Keratinocyte (primary cell): ENCODE measurements around the gene AK2. TPM values are rescaled to one million over a fixed set of nuclear protein-coding genes. Genes with fewer than 3 reads are reported as not detected.

Source experiments
- DNase-seq: peaks from one replicate; pipeline ENCODE4 v3.0.0-alpha.2; 2011; ENCODE audit warnings: low read depth, missing footprints, low spot score
- FAIRE-seq: peaks from 2 replicates; lab custom pipeline; 2011; peaks lifted over from hg19 to GRCh38; lab: Jason Lieb, UNC
- H2AFZ ChIP-seq: 2 replicates; pipeline ENCODE4 v1.6.0; 2012; ENCODE audit warnings: low read length, control low read depth, inconsistent platforms; ENCODE audit not compliant: control insufficient read depth
- H3K27ac ChIP-seq: 2 replicates; pipeline ENCODE4 v1.5.1; 2011; ENCODE audit warnings: low read length; ENCODE audit not compliant: control insufficient read depth, insufficient read depth
- H3K27me3 ChIP-seq: 3 replicates; pipeline ENCODE4 v1.6.0; 2011; ENCODE audit warnings: low read length; ENCODE audit not compliant: control insufficient read depth, insufficient read depth; ENCODE audit errors: extremely low read depth
- H3K36me3 ChIP-seq, 2 experiments: 2 replicates in 1 of 2; 3 replicates in 1 of 2; pipeline ENCODE4 v1.5.1; 2011; ENCODE audit warnings: low read length in 2 of 2, mild to moderate bottlenecking in 1 of 2; ENCODE audit not compliant: control insufficient read depth in 2 of 2, insufficient read depth in 2 of 2; ENCODE audit errors: extremely low read depth in 1 of 2
- H3K4me1 ChIP-seq: 3 replicates; pipeline ENCODE4 v1.5.1; 2011; ENCODE audit warnings: low read length; ENCODE audit not compliant: control insufficient read depth, insufficient read depth; ENCODE audit errors: extremely low read depth
- H3K4me2 ChIP-seq: 3 replicates; pipeline ENCODE4 v1.6.0; 2011; ENCODE audit warnings: low read depth, low read length; ENCODE audit not compliant: control insufficient read depth, insufficient read depth; ENCODE audit errors: extremely low read depth
- H3K4me3 ChIP-seq, 3 experiments: fragments of 200-600 bp in 1 of 3; sonication (generic) in 1 of 3; 2 replicates in 2 of 3; 3 replicates in 1 of 3; pipeline ENCODE4 v1.5.1; 2011 to 2016; ENCODE audit warnings: low read length in 3 of 3, mild to moderate bottlenecking in 3 of 3, control low read depth in 2 of 3, inconsistent platforms in 1 of 3, low read depth in 1 of 3, mixed read lengths in 1 of 3, mixed run types in 1 of 3, moderate library complexity in 1 of 3; ENCODE audit not compliant: control insufficient read depth in 2 of 3, insufficient read depth in 2 of 3; ENCODE audit errors: extremely low read depth in 1 of 3
- H3K79me2 ChIP-seq: 2 replicates; pipeline ENCODE4 v1.6.0; 2012; ENCODE audit warnings: low read length; ENCODE audit not compliant: control insufficient read depth, insufficient read depth
- H3K9ac ChIP-seq: 3 replicates; pipeline ENCODE4 v1.6.0; 2011; ENCODE audit warnings: low read length; ENCODE audit not compliant: control insufficient read depth, insufficient read depth; ENCODE audit errors: extremely low read depth
- H3K9me1 ChIP-seq: 3 replicates; pipeline ENCODE4 v1.6.0; 2011; ENCODE audit warnings: low read length; ENCODE audit not compliant: control insufficient read depth, insufficient read depth; ENCODE audit errors: extremely low read depth
- H3K9me3 ChIP-seq: 2 replicates; pipeline ENCODE4 v1.5.1; 2012; ENCODE audit warnings: low read depth, low read length; ENCODE audit not compliant: control insufficient read depth
- H4K20me1 ChIP-seq: 3 replicates; pipeline ENCODE4 v1.6.0; 2011; ENCODE audit warnings: low read length; ENCODE audit not compliant: control insufficient read depth, insufficient read depth; ENCODE audit errors: extremely low read depth
- CTCF ChIP-seq, 3 experiments: IDR thresholded peaks in 1 of 3; conservative IDR thresholded peaks in 1 of 3; optimal IDR thresholded peaks in 1 of 3; 2 replicates in 2 of 3; 3 replicates in 1 of 3; pipeline versions ENCODE3 to v1.5.1; 2011; ENCODE audit warnings: low read length in 3 of 3, mild to moderate bottlenecking in 3 of 3, moderate library complexity in 2 of 3, control low read depth in 1 of 3, inconsistent platforms in 1 of 3; ENCODE audit not compliant: insufficient read depth in 2 of 3; ENCODE audit errors: extremely low read depth in 1 of 3
- EZH2 ChIP-seq: IDR thresholded peaks from one replicate; pipeline ENCODE4 v1.6.1; 2012; ENCODE audit warnings: inconsistent platforms, mild to moderate bottlenecking, low read length, moderate library complexity
- dilution Hi-C: fragments of 300-500 bp; cut with MboI; formaldehyde crosslinking; loops from one replicate; pipeline ENCODE4 v1.7.0; 2020; ENCODE audit warnings: low sequenced_read_pairs; ENCODE audit not compliant: extremely low pct_ligation_motif_present
- polyA plus RNA-seq, 5 experiments: library from polyadenylated mRNA; depleted of rRNA in 3 of 5; stranded (reverse) in 3 of 5; stranded (forward) in 1 of 5; unstranded in 1 of 5; fragments of >200 nt; gene quantifications; 1 replicate in 1 of 5; 2 replicates in 3 of 5; 3 replicates in 1 of 5; pipeline versions ENCODE4 v1.2.1 to v1.2.3, GENCODE V29; 2011 to 2012; ENCODE audit warnings: missing spikeins in 2 of 5, low read depth in 1 of 5, low replicate concordance in 1 of 5

The AK2 gene
- polyA plus RNA-seq, 1 donor (not counting 4 experiments of a cell fraction or from before 2014, with no cell fraction given) = 258 TPM

GRCh38 chr1:32960819-32961355 is 75.8 kb downstream of the AK2 start:
- Histone ChIP-seq H3K4me1 (peaks cover 26% of the 10 kb centered on the region), H3K79me2 (peaks cover 78% of the 10 kb centered on the region), H2AFZ (no peak overlapping the region), H3K4me3 (peak overlapping the region in 2 of 3 experiments; percentile 53 to 62), H3K36me3 (peaks cover 1 to 14% of the 10 kb centered on the region in 2 experiments), H3K27me3 (no peaks in the 10 kb centered on the region), H4K20me1 (peaks cover 32% of the 10 kb centered on the region), H3K9ac (peak overlapping the region; percentile 37), H3K9me1 (peaks cover 5% of the 10 kb centered on the region), H3K4me2 (peak overlapping the region; percentile 100), H3K27ac (peak overlapping the region; percentile 27), H3K9me3 (no peaks in the 10 kb centered on the region)
- DNase-seq = no peak
- dilution Hi-C loops = no loop called here
- TF ChIP-seq EZH2 (no peak), CTCF (optimal IDR thresholded peaks at IDR 0.05 in 1 of 3, IDR thresholded peaks at IDR 0.05 in 1 of 3, conservative IDR thresholded peaks at IDR 0.05 in 1 of 3; ENCODE audit: extremely low read depth in 1 of 3, insufficient read depth in 2 of 3, low read length in 3 of 3) (no peak)
- FAIRE-seq = no peak

- Histone ChIP-seq H3K9ac (no peak overlapping the region), H3K4me3 (no peak overlapping the region), H3K9me1 (peaks cover 5% of the 10 kb centered on the region), H3K36me3 (peaks cover 1 to 14% of the 10 kb centered on the region in 2 experiments), H3K4me1 (peaks cover 26% of the 10 kb centered on the region), H3K79me2 (peaks cover 83% of the 10 kb centered on the region), H3K4me2 (peak overlapping the region; percentile 24), H3K27ac (peak overlapping the region; percentile 38), H2AFZ (no peak overlapping the region), H4K20me1 (peaks cover 32% of the 10 kb centered on the region), H3K9me3 (no peaks in the 10 kb centered on the region), H3K27me3 (no peaks in the 10 kb centered on the region)
- dilution Hi-C loops = no loop called here
- DNase-seq (no peak), FAIRE-seq (no peak)
- TF ChIP-seq CTCF (optimal IDR thresholded peaks at IDR 0.05 in 1 of 3, IDR thresholded peaks at IDR 0.05 in 1 of 3, conservative IDR thresholded peaks at IDR 0.05 in 1 of 3; ENCODE audit: extremely low read depth in 1 of 3, insufficient read depth in 2 of 3, low read length in 3 of 3) (no peak), EZH2 (no peak)
These were observed 76.3 kb downstream of the AK2 start for GRCh38 chr1:32960342-32960741.
